Measurements from ENCODE around the gene SPECC1L. TPM values are rescaled to one million over a fixed set of nuclear protein-coding genes. Genes with fewer than 3 reads are reported as not detected.
"Not testable (repeated sequence)": the region's sequence is repeated elsewhere in the genome, so short reads cannot be mapped to it uniquely, and the experiment has no call there.

Gene SPECC1L
- total RNA-seq, 2 donors from 2014 or later, result 33.6 to 39.1 TPM

DNA sequence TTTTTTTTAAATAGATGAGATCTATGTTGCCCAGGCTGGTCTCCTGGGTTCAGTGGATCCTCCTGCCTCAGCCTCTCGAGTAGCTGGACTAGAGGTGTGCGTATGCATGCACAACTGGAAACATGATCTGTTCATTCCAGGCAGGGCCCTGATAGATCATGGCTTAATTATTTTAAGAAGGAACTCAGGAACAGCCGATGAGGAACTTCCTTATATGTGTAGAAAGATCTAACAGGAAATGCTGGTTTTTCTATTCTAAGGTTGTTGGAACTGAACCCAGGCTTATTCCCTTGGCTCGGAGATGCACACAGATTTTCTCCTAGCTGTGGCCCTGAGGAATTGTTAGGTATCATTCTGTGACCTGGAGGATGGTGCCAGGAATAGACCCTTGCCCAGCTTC is 32.4 kb downstream of the SPECC1L start:
- TF ChIP-seq, protein P1, sequence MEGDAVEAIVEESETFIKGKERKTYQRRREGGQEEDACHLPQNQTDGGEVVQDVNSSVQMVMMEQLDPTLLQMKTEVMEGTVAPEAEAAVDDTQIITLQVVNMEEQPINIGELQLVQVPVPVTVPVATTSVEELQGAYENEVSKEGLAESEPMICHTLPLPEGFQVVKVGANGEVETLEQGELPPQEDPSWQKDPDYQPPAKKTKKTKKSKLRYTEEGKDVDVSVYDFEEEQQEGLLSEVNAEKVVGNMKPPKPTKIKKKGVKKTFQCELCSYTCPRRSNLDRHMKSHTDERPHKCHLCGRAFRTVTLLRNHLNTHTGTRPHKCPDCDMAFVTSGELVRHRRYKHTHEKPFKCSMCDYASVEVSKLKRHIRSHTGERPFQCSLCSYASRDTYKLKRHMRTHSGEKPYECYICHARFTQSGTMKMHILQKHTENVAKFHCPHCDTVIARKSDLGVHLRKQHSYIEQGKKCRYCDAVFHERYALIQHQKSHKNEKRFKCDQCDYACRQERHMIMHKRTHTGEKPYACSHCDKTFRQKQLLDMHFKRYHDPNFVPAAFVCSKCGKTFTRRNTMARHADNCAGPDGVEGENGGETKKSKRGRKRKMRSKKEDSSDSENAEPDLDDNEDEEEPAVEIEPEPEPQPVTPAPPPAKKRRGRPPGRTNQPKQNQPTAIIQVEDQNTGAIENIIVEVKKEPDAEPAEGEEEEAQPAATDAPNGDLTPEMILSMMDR (IDR thresholded peaks at IDR 0.05), result no peak
- H3K27me3 ChIP-seq, result no peaks in the 10 kb centered on the region
- no peak overlapping the region for H3K4me3 ChIP-seq
- no peak for DNase-seq (ENCODE audit: low spot score)
- H3K36me3 ChIP-seq, result no peaks in the 10 kb centered on the region
- H3K4me1 ChIP-seq, result peaks cover 0 to 61% of the 10 kb centered on the region in 2 donors
- peak overlapping the region; percentile 69 to 81 for H3K27ac ChIP-seq
- peaks cover 0 to 4% of the 10 kb centered on the region in 2 donors for H3K9me3 ChIP-seq

DNA sequence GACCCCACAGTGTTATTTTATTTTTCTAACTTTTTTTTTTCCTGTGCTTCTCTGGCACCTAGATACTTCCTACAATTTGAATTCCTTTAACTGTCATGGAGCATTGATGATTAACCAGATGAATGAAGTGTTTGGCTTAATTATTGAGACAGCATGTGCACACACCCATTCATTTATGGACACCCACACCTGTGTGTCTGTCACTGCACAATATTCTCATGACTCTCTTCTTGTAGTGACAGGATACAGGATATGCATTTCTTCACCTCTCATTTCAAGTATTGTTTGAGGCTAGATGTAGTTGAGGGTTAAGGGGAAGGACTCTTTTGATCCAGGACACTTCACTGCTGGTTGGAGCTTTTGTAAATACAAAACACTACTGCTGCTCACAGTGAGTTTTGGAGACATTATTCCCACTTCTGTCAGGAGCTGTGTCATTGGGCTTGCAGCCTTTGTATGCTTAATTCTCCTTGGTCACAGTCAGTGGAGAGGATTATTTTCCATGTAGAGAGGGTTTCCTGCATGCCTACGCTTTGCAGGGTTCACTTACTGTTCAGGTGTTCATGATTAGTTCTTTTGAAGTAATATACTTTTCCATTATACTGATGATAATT is 33.5 kb downstream of the SPECC1L start:
- no peak for DNase-seq (ENCODE audit: low spot score)
- H3K4me3 ChIP-seq, result no peak overlapping the region
- no peaks in the 10 kb centered on the region for H3K36me3 ChIP-seq
- TF ChIP-seq, protein P1 (IDR thresholded peaks at IDR 0.05), result no peak
- H3K27ac ChIP-seq, result peak overlapping the region; percentile 69 to 81
- H3K27me3 ChIP-seq, result no peaks in the 10 kb centered on the region
- H3K9me3 ChIP-seq, result peaks cover 0 to 4% of the 10 kb centered on the region in 2 donors
- peaks cover 0 to 64% of the 10 kb centered on the region in 2 donors for H3K4me1 ChIP-seq

DNA sequence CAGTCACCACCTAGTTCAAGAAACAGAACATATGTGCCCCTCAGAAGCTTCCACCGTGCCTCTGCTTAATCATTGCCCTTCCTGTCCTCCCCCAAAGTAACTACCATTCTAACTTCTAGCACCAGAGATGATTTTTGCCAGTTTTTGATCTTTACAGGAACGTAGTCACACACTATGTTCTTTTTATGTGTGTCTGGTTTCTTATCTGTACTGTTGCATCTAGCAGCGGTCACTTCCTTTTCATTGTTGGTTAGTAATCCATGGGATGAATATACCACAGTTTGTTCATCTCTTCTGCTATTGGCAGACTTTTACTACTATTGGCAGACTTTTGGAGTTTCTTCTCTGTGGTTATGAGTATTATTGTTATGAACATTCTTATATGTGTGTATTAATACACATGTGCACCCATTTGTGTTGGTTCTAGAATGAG is 34.6 kb downstream of the SPECC1L start:
- Histone ChIP-seq H3K27me3 (no peaks in the 10 kb centered on the region), H3K4me3 (no peak overlapping the region), H3K9me3 (peaks cover 0 to 4% of the 10 kb centered on the region in 2 donors), H3K27ac (peak overlapping the region in 1 of 2 donors; percentile 55), H3K4me1 (peaks cover 0 to 62% of the 10 kb centered on the region in 2 donors), H3K36me3 (no peaks in the 10 kb centered on the region)
- DNase-seq (ENCODE audit: low spot score), result no peak
- TF ChIP-seq, protein P1 (IDR thresholded peaks at IDR 0.05), result no peak

DNA sequence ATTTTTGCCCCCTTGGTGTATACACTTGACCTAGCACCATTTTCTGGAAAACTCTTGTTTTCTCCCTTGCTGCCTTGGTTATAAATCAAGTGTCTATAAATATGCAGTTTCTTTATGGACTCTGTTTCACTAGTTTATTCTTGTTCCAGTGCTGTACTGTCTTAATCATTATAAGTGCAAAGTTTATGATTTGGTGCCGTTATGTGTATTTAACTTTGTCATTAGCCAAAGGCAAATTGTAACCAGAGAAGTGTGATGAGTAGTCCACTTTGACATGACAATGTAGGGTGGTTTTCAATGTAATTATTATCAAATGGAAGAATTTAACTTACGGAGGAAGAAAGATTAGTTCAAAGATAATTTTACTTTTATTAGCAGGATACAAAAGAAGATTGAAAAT is 40.3 kb downstream of the SPECC1L start:
- no peak for DNase-seq (ENCODE audit: low spot score)
- H3K4me1 ChIP-seq, result peaks cover 2 to 26% of the 10 kb centered on the region in 2 donors
- peaks cover 0 to 3% of the 10 kb centered on the region in 2 donors for H3K9me3 ChIP-seq
- H3K27ac ChIP-seq, result no peak overlapping the region
- peaks cover 31% of the 10 kb centered on the region for H3K36me3 ChIP-seq
- H3K27me3 ChIP-seq, result no peaks in the 10 kb centered on the region
- no peak overlapping the region for H3K4me3 ChIP-seq
- TF ChIP-seq, protein P1 (IDR thresholded peaks at IDR 0.05), result no peak

DNA sequence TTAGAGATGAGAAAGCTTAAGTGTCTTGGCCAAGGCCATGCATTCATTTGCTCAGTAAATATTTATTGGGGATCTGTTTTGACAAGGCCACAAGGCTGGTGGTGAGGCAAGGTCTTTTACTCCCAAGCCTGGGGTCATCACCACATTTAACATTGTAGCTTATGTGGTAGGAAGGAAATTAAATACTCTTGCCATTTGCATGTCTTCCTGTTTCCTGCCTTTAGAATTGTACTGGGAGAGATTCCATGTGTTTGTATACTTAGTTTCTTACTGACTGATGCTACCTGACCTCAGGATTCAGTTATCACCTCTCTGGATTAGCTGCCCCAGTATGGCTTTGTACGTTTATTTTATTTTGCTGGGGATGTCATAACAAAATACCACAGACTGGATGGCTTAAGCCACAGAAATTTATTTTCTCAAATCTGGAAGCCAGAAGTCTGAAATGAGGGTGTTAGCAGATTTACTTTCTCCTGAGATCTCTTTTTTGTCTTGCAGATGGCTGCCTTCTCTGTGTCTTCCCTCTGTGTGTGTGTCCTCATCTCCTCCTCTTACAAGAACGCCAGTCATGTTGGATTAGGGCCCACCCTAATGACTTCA is 44.8 kb downstream of the SPECC1L start:
- H3K27ac ChIP-seq, result peak overlapping the region; percentile 31 to 56
- H3K4me1 ChIP-seq, result peaks cover 2 to 11% of the 10 kb centered on the region in 2 donors
- DNase-seq (ENCODE audit: low spot score), result no peak
- no peaks in the 10 kb centered on the region for H3K27me3 ChIP-seq
- TF ChIP-seq, protein P1 (IDR thresholded peaks at IDR 0.05), result no peak
- H3K4me3 ChIP-seq, result no peak overlapping the region
- peaks cover 45% of the 10 kb centered on the region for H3K36me3 ChIP-seq
- H3K9me3 ChIP-seq, result no peaks in the 10 kb centered on the region

DNA sequence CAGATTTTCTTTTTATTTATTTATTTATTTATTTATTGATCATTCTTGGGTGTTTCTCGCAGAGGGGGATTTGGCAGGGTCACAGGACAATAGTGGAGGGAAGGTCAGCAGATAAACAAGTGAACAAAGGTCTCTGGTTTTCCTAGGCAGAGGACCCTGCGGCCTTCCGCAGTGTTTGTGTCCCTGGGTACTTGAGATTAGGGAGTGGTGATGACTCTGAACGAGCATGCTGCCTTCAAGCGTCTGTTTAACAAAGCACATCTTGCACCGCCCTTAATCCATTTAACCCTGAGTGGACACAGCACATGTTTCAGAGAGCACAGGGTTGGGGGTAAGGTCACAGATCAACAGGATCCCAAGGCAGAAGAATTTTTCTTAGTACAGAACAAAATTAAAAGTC is 45.6 kb downstream of the SPECC1L start:
- peaks cover 49% of the 10 kb centered on the region for H3K36me3 ChIP-seq
- H3K27ac ChIP-seq, result peak overlapping the region in 1 of 2 donors; percentile 56
- H3K4me1 ChIP-seq, result peaks cover 2 to 11% of the 10 kb centered on the region in 2 donors
- not testable (repeated sequence) for H3K27me3 ChIP-seq; H3K9me3 ChIP-seq; DNase-seq (ENCODE audit: low spot score); H3K4me3 ChIP-seq

DNA sequence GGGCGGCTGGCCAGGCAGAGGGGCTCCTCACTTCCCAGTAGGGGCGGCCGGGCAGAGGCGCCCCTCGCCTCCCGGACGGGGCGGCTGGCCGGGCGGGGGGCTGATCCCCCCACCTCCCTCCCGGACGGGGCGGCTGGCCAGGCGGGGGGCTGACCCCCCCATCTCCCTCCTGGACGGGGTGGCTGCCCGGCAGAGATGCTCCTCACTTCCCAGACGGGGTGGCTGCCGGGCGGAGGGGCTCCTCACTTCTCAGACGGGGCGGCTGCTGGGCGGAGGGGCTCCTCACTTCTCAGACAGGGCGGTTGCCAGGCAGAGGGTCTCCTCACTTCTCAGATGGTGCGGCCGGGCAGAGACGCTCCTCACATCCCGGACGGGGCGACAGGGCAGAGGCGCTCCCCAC is 46.9 kb downstream of the SPECC1L start:
- Histone ChIP-seq H3K4me1 (peaks cover 0 to 11% of the 10 kb centered on the region in 2 donors), H3K36me3 (peaks cover 60% of the 10 kb centered on the region)
- not testable (repeated sequence) for H3K27ac ChIP-seq; H3K4me3 ChIP-seq; DNase-seq (ENCODE audit: low spot score); H3K9me3 ChIP-seq; H3K27me3 ChIP-seq

All from right atrium auricular region (tissue), 2 donors.